ENCODE measurements around the gene MYBPHL.

DNA sequence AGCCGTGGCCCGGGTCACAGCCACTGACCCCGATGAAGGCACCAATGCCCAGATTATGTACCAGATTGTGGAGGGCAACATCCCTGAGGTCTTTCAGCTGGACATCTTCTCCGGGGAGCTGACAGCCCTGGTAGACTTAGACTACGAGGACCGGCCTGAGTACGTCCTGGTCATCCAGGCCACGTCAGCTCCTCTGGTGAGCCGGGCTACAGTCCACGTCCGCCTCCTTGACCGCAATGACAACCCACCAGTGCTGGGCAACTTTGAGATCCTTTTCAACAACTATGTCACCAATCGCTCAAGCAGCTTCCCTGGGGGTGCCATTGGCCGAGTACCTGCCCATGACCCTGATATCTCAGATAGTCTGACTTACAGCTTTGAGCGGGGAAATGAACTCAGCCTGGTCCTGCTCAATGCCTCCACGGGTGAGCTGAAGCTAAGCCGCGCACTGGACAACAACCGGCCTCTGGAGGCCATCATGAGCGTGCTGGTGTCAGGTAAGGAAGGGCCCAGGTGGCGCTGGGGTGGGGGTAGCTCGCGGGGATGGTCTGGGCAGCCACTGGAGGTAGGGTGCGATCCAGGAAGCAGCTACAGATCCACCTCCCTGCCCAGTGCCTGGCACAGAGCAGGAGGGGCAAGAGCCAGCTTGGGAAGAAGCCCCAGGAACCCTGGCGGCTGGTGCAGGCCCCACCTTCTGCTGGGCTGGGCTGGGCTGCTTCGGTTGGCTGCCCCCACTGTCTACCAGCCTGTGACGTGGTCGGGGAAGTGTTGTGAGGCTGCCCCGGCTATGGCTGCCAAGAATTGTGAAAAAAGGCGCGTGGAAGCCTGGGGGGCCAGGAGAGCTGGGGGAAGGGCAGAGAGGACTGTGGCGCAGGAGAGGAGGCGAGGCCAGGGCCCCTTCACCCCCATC is 53.7 kb downstream of the MYBPHL start:
- TF ChIP-seq, protein P1, sequence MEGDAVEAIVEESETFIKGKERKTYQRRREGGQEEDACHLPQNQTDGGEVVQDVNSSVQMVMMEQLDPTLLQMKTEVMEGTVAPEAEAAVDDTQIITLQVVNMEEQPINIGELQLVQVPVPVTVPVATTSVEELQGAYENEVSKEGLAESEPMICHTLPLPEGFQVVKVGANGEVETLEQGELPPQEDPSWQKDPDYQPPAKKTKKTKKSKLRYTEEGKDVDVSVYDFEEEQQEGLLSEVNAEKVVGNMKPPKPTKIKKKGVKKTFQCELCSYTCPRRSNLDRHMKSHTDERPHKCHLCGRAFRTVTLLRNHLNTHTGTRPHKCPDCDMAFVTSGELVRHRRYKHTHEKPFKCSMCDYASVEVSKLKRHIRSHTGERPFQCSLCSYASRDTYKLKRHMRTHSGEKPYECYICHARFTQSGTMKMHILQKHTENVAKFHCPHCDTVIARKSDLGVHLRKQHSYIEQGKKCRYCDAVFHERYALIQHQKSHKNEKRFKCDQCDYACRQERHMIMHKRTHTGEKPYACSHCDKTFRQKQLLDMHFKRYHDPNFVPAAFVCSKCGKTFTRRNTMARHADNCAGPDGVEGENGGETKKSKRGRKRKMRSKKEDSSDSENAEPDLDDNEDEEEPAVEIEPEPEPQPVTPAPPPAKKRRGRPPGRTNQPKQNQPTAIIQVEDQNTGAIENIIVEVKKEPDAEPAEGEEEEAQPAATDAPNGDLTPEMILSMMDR (conservative IDR thresholded peaks at IDR 0.05 in 1 of 2, IDR thresholded peaks at IDR 0.05 in 1 of 2; ENCODE audit: extremely low read depth in 1 of 2, insufficient read depth in 1 of 2, low read depth in 1 of 2, low read length in 2 of 2): no peak
- TF ChIP-seq EZH2 (IDR thresholded peaks at IDR 0.05; ENCODE audit: borderline replicate concordance, low read length): no peak

Data from mammary epithelial cell (primary cell).